Endothelial cell of umbilical vein (primary cell): ENCODE data around the gene SULT4A1.

Experiments
- CTCF ChIP-seq, 2 donors: IDR thresholded peaks; 1 replicate in 1 of 2; 2 replicates in 1 of 2; pipeline ENCODE4 v1.5.1; 2011; ENCODE audit warnings: low read length in 2 of 2, mild to moderate bottlenecking in 2 of 2, moderate library complexity in 2 of 2, control low read depth in 1 of 2, inconsistent platforms in 1 of 2, low read depth in 1 of 2; ENCODE audit not compliant: insufficient read depth in 1 of 2; ENCODE audit errors: extremely low read depth in 1 of 2
- EZH2 ChIP-seq: IDR thresholded peaks from 2 replicates; pipeline ENCODE4 v1.6.1; 2012; ENCODE audit warnings: borderline replicate concordance, low read depth, mild to moderate bottlenecking, moderate library complexity, low read length, inconsistent platforms; ENCODE audit not compliant: severe bottlenecking
- MYC ChIP-seq: IDR thresholded peaks from one replicate; pipeline ENCODE4 v1.6.1; 2011; ENCODE audit warnings: mild to moderate bottlenecking, low read depth, low read length
- POLR2AphosphoS5 ChIP-seq: IDR thresholded peaks from 2 replicates; pipeline ENCODE4 v1.6.1; 2012; ENCODE audit warnings: low read depth, mild to moderate bottlenecking, control low read depth, low read length, moderate library complexity; ENCODE audit not compliant: insufficient read depth

- TF ChIP-seq MYC: no peak
- no peak for TF ChIP-seq CTCF (IDR thresholded peaks at IDR 0.05; ENCODE audit: extremely low read depth in 1 of 2, insufficient read depth in 1 of 2, low read depth in 1 of 2, low read length in 2 of 2)
- no peak for TF ChIP-seq EZH2
- TF ChIP-seq POLR2AphosphoS5: no peak
These were observed 8.9 kb downstream of the SULT4A1 start for GRCh38 chr22:43853328-43853931.
